Activated CD8-positive, alpha-beta memory T cell treated with anti-CD3 and anti-CD28 coated beads, Interleukin-2, amount 50 U/mL, for 48 hours (primary cell): ENCODE results near the gene NDUFS7.

Source experiments
- DNase-seq: peaks from one replicate; pipeline ENCODE4 v3.0.0-alpha.2; 2020

Gene NDUFS7

GRCh38 chr19:1383312-1384084, at the start of gene NDUFS7:
Gene NDUFS7, plus strand, starts transcription at chr19:1383907. Its CDS starts 20 bp downstream, at chr19:1383927.
- peak; percentile 100 for DNase-seq

GRCh38 chr19:1336079-1336684, 47.5 kb upstream of the NDUFS7 start:
- DNase-seq, result no peak

GRCh38 chr19:1340681-1341469, 42.8 kb upstream of the NDUFS7 start:
- no peak for DNase-seq

- DNase-seq, result no peak
Measured at GRCh38 chr19:1343041-1343440, 40.7 kb upstream of the NDUFS7 start.

- DNase-seq, result no peak
Measured at GRCh38 chr19:1349211-1349610, 34.5 kb upstream of the NDUFS7 start.

GRCh38 chr19:1350867-1351266, 32.8 kb upstream of the NDUFS7 start:
- DNase-seq, result no peak

- no peak for DNase-seq
Measured at GRCh38 chr19:1351381-1351851, 32.3 kb upstream of the NDUFS7 start.

GRCh38 chr19:1353144-1353543, 30.6 kb upstream of the NDUFS7 start:
- DNase-seq, result no peak

- no peak for DNase-seq
Measured at GRCh38 chr19:1354970-1355567, 28.6 kb upstream of the NDUFS7 start.

- no peak for DNase-seq
Measured at GRCh38 chr19:1355568-1356507, 27.9 kb upstream of the NDUFS7 start.

- DNase-seq, result no peak
Measured at GRCh38 chr19:1356508-1356865, 27.2 kb upstream of the NDUFS7 start.

GRCh38 chr19:1357531-1358109, 26.1 kb upstream of the NDUFS7 start:
- no peak for DNase-seq

- DNase-seq, result no peak
Measured at GRCh38 chr19:1360126-1360817, 23.4 kb upstream of the NDUFS7 start.

GRCh38 chr19:1360818-1361461, 22.8 kb upstream of the NDUFS7 start:
- no peak for DNase-seq

- no peak for DNase-seq
Measured at GRCh38 chr19:1361601-1362386, 21.9 kb upstream of the NDUFS7 start.

- DNase-seq, result no peak
Measured at GRCh38 chr19:1362387-1363257, 21.1 kb upstream of the NDUFS7 start.

GRCh38 chr19:1363599-1363998, 20.1 kb upstream of the NDUFS7 start:
- DNase-seq, result no peak

- DNase-seq, result no peak
Measured at GRCh38 chr19:1364070-1364704, 19.5 kb upstream of the NDUFS7 start.
